ENCODE results near the gene DAGLA.

GRCh38 chr11:61697078-61697502 lies 16.9 kb downstream of the DAGLA start:
- TF ChIP-seq EZH2 (IDR thresholded peaks at IDR 0.05): no peak
- TF ChIP-seq FOXP2 (optimal IDR thresholded peaks at IDR 0.05; ENCODE audit: control extremely low read depth, extremely low read length, insufficient read depth): no peak
- no peak for TF ChIP-seq POLR2AphosphoS5 (IDR thresholded peaks at IDR 0.05; ENCODE audit: borderline replicate concordance, low read depth, low read length)

All from SK-N-MC (cell line).